D721Med (cell line): Measurements from ENCODE around the gene FILIP1L.

Source experiments
- DNase-seq: peaks from one replicate; pipeline ENCODE4 v3.0.0; 2011; ENCODE audit warnings: low spot score; ENCODE audit not compliant: insufficient read length
- FAIRE-seq: peaks from 2 replicates; lab custom pipeline; 2011; peaks lifted over from hg19 to GRCh38; lab: Jason Lieb, UNC
- CTCF ChIP-seq: IDR thresholded peaks from 2 replicates; pipeline ENCODE4 v1.5.1; 2012; ENCODE audit warnings: mild to moderate bottlenecking, control low read depth; ENCODE audit not compliant: insufficient read depth; ENCODE audit errors: missing control alignments

FILIP1L gene

GRCh38 chr3:100033903-100034471, 80.3 kb downstream of the FILIP1L start:
- no peak for TF ChIP-seq CTCF
- no peak for FAIRE-seq
- no peak for DNase-seq

- DNase-seq (no peak), FAIRE-seq (no peak)
- TF ChIP-seq CTCF: no peak
Observed at GRCh38 chr3:100033184-100033583, 81.1 kb downstream of the FILIP1L start.

GRCh38 chr3:100032243-100032642, 82.1 kb downstream of the FILIP1L start:
- TF ChIP-seq CTCF: no peak

GRCh38 chr3:100030914-100031425, 83.3 kb downstream of the FILIP1L start:
- FAIRE-seq (no peak), DNase-seq (no peak)
- TF ChIP-seq CTCF: no peak

More at GRCh38 chr3:100032243-100032642, 82.1 kb downstream of the FILIP1L start:
- DNase-seq (no peak), FAIRE-seq (no peak)

- no peak for FAIRE-seq
- no peak for TF ChIP-seq CTCF
- no peak for DNase-seq
Observed at GRCh38 chr3:100030346-100030745, 84.0 kb downstream of the FILIP1L start.

- FAIRE-seq: no peak
- no peak for TF ChIP-seq CTCF
- no peak for DNase-seq
Observed at GRCh38 chr3:100029689-100030088, 84.6 kb downstream of the FILIP1L start.

- no peak for DNase-seq
- no peak for TF ChIP-seq CTCF
- no peak for FAIRE-seq
Observed at GRCh38 chr3:100029052-100029451, 85.2 kb downstream of the FILIP1L start.
